ENCODE data around the gene TNIK. TPM values are rescaled to one million over a fixed set of nuclear protein-coding genes. Genes with fewer than 3 reads are reported as not detected.

TNIK gene
- total and polyA plus RNA-seq, 2 of the 4 experiments (the other 2 are of a cell fraction): 3.4 to 6.3 TPM

DNA sequence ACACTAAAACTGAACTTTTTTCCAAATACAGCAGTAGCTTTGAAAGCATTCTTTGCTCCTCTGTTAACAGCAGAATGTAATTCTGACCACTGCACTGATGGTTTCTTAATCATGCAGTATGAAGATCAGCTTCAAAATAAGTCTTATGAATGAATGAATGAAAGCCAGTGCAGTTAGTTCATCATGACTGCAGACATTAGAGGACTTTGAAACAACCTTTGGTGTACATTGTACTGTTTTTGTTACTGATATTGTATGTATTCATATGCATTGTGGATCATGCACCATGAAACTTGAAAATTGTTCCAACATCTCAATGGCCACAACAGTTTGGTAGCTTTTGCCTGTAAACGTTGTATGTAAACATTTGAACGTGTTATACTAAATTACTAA is 1.3 kb upstream of the TNIK start:
- Histone ChIP-seq H3K27me3 (ENCODE audit: control insufficient read depth, insufficient read depth, low read length) (no peaks in the 10 kb centered on the region), H4K8ac (ENCODE audit: low read depth in 2 of 2, low read length in 2 of 2) (peak overlapping the region in 1 of 2 experiments; percentile 77; a peak in 1 of 4 replicates), H3K23ac (ENCODE audit: low read depth, low read length) (peak overlapping the region; percentile 89), H2AK9ac (replicated peaks; ENCODE audit: low read depth, low read length, poor library complexity) (no peak overlapping the region), H4K91ac (ENCODE audit: insufficient read depth, low read depth, low read length) (no peak overlapping the region), H3K56ac (ENCODE audit: extremely low read depth, insufficient read depth, low read length) (peak overlapping the region; percentile 37), H4K5ac (ENCODE audit: low read depth, low read length) (no peak overlapping the region), H3K9me1 (ENCODE audit: insufficient read depth, low read length) (no peaks in the 10 kb centered on the region; the same call in 1 of the 2 replicates), H3K9ac (ENCODE audit: low read depth, low read length) (peak overlapping the region; percentile 68), H3K4me1 (ENCODE audit: control insufficient read depth, insufficient read depth, low read length) (peaks cover 3% of the 10 kb centered on the region), H3K4me3 (ENCODE audit: insufficient read depth, low read depth, low read length) (peak overlapping the region; percentile 86), H4K20me1 (ENCODE audit: insufficient read depth, low read length) (no peaks in the 10 kb centered on the region), H3K4me2 (ENCODE audit: low read depth, low read length) (peak overlapping the region; percentile 71), H2AFZ (replicated peaks; ENCODE audit: low read length, poor library complexity) (peak overlapping the region; percentile 96), H3K9me3 (ENCODE audit: control insufficient read depth, insufficient read depth, low read length) (no peaks in the 10 kb centered on the region), H3K36me3 (ENCODE audit: control insufficient read depth, insufficient read depth, low read length) (no peaks in the 10 kb centered on the region), H2BK120ac (ENCODE audit: low read depth, low read length) (peak overlapping the region; percentile 66; the same call in 1 of the 2 replicates), H2AK5ac (ENCODE audit: low read depth, low read length) (no peak overlapping the region), H3K79me1 (ENCODE audit: low read depth in 1 of 2, low read length in 2 of 2) (peaks cover 3 to 8% of the 10 kb centered on the region in 2 experiments; a peak in 3 of 4 replicates), H3K18ac (ENCODE audit: low read depth, low read length) (no peak overlapping the region), H3K14ac (replicated peaks; ENCODE audit: low read depth, low read length) (peak overlapping the region; percentile 89; the same call in 1 of the 2 replicates), H3K4ac (ENCODE audit: low read depth, low read length) (no peak overlapping the region), H2BK5ac (ENCODE audit: low read depth, low read length, poor library complexity, severe bottlenecking) (no peak overlapping the region), H3K27ac (ENCODE audit: insufficient read depth, low read length) (peak overlapping the region; percentile 56; the same call in 1 of the 2 replicates), H2BK20ac (ENCODE audit: low read depth, low read length) (no peak overlapping the region), H2BK15ac (ENCODE audit: low read depth, low read length) (peak overlapping the region; percentile 63; the same call in 1 of the 3 replicates)
- POLR2A ChIA-PET (ENCODE audit: unreplicated experiment): no interaction called here
- intact Hi-C loops (cut with micrococcal nuclease): loop anchor here (2.0 to 5.0 kb wide), 3 partner anchors 177 to 501 kb away; no protein-coding TSS in a partner anchor
- in situ Hi-C loops (cut with MboI; ENCODE audit: low sequenced_read_pairs): no loop called here
- ATAC-seq (ENCODE audit: low read depth): no peak
- BruUV-seq (replicated peaks): no TSS peak
- no CpG with 5 or more reads among the region's 2 CpGs for WGBS, 2 experiments (ENCODE audit: extremely low coverage in 2 of 2, insufficient read length in 1 of 2)
- no peak for DNase-seq
- no peak for TF ChIP-seq MAFK (IDR thresholded peaks at IDR 0.05; ENCODE audit: low read depth, low read length)
- CTCF ChIA-PET: interaction anchor here (0.8 to 1.4 kb wide), 2 partner anchors 15 to 21 kb away, joined by 3 to 5 read pairs; no protein-coding TSS in a partner anchor
- dilution Hi-C loops (cut with HindIII; ENCODE audit: low sequenced_read_pairs, unreplicated experiment): no loop called here

All from IMR-90 (cell line).